Activated CD8-positive, alpha-beta memory T cell treated with anti-CD3 and anti-CD28 coated beads, Interleukin-2, amount 50 U/mL, for 1 hour (primary cell): ENCODE data around the gene LRRC43.
A peak's percentile ranks its signal among the peaks of the same experiment; 100 is the strongest.

ENCODE experiments used
- DNase-seq: peaks from one replicate; pipeline ENCODE4 v3.0.0-alpha.2; 2020; ENCODE audit errors: extremely low read depth

Gene LRRC43

DNA sequence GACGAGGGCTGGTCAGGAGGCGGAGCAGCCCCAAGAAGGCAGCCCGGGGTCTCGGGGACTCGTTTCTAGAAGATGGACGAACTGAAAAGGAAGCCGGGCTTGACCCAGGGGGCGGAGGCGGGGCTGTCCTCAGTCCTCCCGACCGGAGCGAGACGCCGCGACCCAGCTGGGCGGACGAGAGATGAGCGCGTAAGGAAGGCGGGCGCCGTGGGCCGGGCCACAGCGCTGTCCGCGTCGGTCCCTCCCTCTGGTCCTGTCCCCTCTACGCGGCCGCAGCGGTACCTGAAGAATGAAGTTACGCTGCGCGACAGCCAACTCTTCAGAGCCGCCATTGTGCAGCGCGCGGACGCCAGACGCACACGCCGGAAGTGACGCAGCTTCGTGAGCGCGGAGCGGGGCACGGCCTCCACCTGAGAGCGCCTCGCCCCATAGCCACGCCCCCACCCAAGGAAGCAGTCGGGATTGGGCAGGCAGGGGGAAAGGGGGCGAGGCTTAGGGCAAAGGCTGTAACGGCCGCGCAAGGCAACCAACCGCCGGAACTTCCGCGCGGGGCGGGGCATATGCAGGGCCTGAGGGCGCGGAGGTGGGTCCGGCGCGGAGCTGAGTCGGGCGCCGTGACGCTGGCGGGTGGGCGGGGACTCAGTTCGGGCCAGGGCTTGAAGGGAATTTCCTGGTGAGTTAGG lies 42.9 kb downstream of the LRRC43 start, which contains the start of gene DIABLO:
Gene DIABLO (minus strand): TSS at position 370 of the 683 bp plus-strand sequence. CDS start 38 bp downstream, at position 332.
- DNase-seq: peak; percentile 100

GRCh38 chr12:122226366-122227125 lies 43.6 kb downstream of the LRRC43 start:
- DNase-seq: no peak

- DNase-seq: no peak
Measured at GRCh38 chr12:122227341-122227740, 44.4 kb downstream of the LRRC43 start.

- DNase-seq: no peak
Measured at GRCh38 chr12:122228092-122228491, 45.2 kb downstream of the LRRC43 start.

DNA sequence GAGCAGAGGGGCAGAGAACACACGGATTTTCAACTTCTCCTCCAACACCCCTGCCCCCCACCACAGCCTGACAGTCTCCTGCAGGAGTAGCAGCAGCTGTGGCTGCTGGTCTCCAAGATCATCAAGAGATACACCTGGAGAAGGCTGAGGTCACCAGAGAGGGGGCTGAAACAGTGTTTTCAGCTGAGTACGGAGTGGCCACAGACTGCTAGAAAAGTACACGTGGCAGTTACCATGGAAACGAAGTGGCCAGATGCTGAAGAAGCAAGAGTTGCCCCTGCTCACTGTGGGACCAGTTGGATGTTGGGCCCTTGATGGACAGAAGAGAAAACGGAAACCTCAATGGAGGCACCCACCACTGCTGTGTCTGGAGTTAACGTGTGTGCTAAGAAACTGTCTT lies 47.9 kb downstream of the LRRC43 start:
- no peak for DNase-seq

GRCh38 chr12:122232691-122233090 lies 49.8 kb downstream of the LRRC43 start:
- no peak for DNase-seq

DNA sequence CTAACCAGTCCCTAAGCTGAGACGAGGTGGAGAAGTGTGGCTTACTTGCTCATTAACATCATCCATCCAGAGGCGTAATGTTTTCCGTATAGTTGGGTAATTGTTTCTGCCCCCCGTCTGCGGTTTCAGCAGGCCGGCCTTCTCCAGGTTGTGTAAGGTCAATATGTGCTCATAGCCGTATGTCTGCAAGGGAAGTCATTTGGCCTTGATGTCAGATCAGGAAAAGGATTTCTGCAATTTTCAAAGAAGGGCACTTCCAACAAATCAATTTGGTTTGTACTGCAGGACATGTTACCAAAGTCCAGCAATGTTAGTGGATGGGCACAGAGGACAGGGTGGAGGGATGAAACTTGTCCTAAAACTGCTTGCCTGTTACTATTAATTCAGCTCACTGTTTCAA lies 52.8 kb downstream of the LRRC43 start:
- DNase-seq: no peak

DNA sequence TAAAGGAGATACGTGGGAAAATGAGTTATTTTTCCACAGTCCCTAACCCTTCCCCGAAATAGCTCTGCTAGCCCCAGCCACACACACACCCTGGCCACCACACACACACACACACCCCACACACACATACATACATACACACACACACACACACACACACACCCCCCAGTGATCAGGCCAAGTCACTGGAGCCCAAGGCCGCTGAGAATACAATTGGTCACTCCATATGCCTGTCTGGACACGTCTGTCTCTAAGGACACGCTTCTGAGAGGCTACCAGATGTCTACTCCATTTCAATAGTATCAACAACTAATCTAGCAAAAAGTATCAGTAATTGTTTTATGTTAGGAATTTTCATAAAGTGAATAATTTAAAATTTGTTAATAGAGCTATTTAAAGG lies 55.9 kb downstream of the LRRC43 start:
- DNase-seq: no peak

GRCh38 chr12:122243965-122244364 lies 61.0 kb downstream of the LRRC43 start:
- DNase-seq: no peak

- DNase-seq: no peak
Measured at GRCh38 chr12:122244565-122245371, 61.8 kb downstream of the LRRC43 start.

- no peak for DNase-seq
Measured at GRCh38 chr12:122245553-122245952, 62.6 kb downstream of the LRRC43 start.

DNA sequence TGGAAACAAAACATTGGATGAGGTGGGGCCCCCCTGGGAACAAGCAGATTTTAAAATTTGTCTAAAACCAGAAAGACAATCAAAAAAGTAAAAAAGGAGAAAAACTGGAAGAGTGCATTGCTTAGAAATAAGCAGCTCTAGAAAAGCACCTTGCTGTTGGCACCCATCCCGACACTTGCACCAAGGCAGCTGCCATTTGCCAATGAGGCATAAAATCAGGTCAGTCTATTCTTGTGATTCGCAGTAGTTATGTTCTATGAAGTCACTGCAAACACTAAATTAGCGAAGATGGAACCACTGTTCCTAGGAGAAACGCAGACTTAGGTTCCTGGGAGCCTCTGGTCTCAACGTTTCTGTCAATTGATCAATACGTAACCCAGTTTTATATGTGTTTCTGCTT lies 67.1 kb downstream of the LRRC43 start:
- no peak for DNase-seq

DNA sequence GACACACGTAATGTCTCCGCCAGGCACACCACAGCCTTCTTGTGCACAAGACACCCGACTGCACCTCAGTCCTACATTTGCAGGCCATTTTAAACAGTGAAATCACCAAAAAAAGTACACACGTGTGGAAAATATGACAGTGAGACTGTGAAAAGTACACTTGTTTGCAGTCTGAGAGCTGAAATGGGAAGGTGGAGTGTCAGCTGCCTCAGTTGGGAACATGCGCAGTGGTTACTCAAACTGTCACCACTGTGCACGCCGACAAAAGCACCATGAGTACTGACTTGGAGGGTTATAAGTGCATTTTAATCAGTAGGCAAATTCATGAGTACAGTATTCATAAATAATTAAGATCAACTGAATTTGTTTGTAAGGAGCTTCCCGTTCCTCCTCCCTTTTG lies 67.6 kb downstream of the LRRC43 start:
- DNase-seq: no peak
